HL-60 (cell line): Measurements from ENCODE around the gene ASPN.

ENCODE experiments used
- DNase-seq, 2 experiments: peaks; one replicate each; pipeline ENCODE4 v3.0.0-alpha.2; 2010 to 2020; ENCODE audit warnings: low read depth in 1 of 2, low spot score in 1 of 2
- H3K27ac ChIP-seq: fragments of 250-450 bp; sonication (Bioruptor Pico); replicated peaks from 2 replicates; pipeline ENCODE4 v1.5.1; 2020; ENCODE audit warnings: mild to moderate bottlenecking, moderate library complexity
- H3K27me3 ChIP-seq: fragments of 250-450 bp; sonication (Bioruptor Pico); 2 replicates; pipeline ENCODE4 v1.5.1; 2021; ENCODE audit warnings: mild to moderate bottlenecking, moderate library complexity; ENCODE audit not compliant: insufficient read depth, poor library complexity, severe bottlenecking
- H3K4me3 ChIP-seq: replicated peaks from 2 replicates; pipeline ENCODE4 v1.5.1; 2011; ENCODE audit warnings: mild to moderate bottlenecking, control low read depth, low read length; ENCODE audit not compliant: insufficient read depth
- GABPA ChIP-seq: IDR thresholded peaks from 2 replicates; pipeline ENCODE4 v1.6.1; 2012; ENCODE audit warnings: low read depth
- POLR2AphosphoS5 ChIP-seq: IDR thresholded peaks from 2 replicates; pipeline ENCODE4 v1.6.1; 2012; ENCODE audit warnings: low read depth
- SPI1 ChIP-seq: IDR thresholded peaks from 2 replicates; pipeline ENCODE4 v1.6.1; 2012; ENCODE audit warnings: low read depth, mild to moderate bottlenecking, borderline replicate concordance
- TF ChIP-seq, protein P1 (sequence below): IDR thresholded peaks from 2 replicates; pipeline ENCODE4 v1.6.1; 2012; ENCODE audit warnings: low read depth; ENCODE audit not compliant: insufficient replicate concordance
- TF ChIP-seq, protein P2 (sequence below): IDR thresholded peaks from one replicate; pipeline ENCODE4 v1.5.1; 2011; ENCODE audit warnings: low read length, control low read depth, inconsistent platforms; ENCODE audit not compliant: insufficient read depth

ASPN gene

DNA sequence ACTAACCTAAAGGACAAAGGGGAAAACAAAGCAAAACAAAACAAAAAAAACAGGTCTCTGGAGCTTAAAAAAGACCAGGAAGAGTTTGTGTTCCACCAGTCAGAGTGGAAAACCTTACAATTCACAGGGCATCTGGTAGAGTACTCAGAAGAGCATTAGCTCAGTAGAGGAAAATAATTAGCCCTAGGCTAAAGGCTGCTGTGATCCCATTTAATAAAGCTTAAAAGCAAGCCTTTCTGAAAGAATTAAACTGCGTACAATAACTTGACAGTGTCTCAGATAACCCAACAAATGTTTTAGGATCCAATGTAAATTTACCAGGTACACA lies 46.2 kb upstream of the ASPN start:
- DNase-seq, result no peak
- H3K4me3 ChIP-seq, result no peak overlapping the region
- no peak for TF ChIP-seq SPI1
- TF ChIP-seq, protein P1, sequence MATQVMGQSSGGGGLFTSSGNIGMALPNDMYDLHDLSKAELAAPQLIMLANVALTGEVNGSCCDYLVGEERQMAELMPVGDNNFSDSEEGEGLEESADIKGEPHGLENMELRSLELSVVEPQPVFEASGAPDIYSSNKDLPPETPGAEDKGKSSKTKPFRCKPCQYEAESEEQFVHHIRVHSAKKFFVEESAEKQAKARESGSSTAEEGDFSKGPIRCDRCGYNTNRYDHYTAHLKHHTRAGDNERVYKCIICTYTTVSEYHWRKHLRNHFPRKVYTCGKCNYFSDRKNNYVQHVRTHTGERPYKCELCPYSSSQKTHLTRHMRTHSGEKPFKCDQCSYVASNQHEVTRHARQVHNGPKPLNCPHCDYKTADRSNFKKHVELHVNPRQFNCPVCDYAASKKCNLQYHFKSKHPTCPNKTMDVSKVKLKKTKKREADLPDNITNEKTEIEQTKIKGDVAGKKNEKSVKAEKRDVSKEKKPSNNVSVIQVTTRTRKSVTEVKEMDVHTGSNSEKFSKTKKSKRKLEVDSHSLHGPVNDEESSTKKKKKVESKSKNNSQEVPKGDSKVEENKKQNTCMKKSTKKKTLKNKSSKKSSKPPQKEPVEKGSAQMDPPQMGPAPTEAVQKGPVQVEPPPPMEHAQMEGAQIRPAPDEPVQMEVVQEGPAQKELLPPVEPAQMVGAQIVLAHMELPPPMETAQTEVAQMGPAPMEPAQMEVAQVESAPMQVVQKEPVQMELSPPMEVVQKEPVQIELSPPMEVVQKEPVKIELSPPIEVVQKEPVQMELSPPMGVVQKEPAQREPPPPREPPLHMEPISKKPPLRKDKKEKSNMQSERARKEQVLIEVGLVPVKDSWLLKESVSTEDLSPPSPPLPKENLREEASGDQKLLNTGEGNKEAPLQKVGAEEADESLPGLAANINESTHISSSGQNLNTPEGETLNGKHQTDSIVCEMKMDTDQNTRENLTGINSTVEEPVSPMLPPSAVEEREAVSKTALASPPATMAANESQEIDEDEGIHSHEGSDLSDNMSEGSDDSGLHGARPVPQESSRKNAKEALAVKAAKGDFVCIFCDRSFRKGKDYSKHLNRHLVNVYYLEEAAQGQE, result no peak
- TF ChIP-seq GABPA, result no peak
- no peak for TF ChIP-seq POLR2AphosphoS5
- TF ChIP-seq, protein P2, sequence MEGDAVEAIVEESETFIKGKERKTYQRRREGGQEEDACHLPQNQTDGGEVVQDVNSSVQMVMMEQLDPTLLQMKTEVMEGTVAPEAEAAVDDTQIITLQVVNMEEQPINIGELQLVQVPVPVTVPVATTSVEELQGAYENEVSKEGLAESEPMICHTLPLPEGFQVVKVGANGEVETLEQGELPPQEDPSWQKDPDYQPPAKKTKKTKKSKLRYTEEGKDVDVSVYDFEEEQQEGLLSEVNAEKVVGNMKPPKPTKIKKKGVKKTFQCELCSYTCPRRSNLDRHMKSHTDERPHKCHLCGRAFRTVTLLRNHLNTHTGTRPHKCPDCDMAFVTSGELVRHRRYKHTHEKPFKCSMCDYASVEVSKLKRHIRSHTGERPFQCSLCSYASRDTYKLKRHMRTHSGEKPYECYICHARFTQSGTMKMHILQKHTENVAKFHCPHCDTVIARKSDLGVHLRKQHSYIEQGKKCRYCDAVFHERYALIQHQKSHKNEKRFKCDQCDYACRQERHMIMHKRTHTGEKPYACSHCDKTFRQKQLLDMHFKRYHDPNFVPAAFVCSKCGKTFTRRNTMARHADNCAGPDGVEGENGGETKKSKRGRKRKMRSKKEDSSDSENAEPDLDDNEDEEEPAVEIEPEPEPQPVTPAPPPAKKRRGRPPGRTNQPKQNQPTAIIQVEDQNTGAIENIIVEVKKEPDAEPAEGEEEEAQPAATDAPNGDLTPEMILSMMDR, result no peak
- H3K27me3 ChIP-seq, result no peaks in the 10 kb centered on the region
- H3K27ac ChIP-seq, result no peak overlapping the region

DNA sequence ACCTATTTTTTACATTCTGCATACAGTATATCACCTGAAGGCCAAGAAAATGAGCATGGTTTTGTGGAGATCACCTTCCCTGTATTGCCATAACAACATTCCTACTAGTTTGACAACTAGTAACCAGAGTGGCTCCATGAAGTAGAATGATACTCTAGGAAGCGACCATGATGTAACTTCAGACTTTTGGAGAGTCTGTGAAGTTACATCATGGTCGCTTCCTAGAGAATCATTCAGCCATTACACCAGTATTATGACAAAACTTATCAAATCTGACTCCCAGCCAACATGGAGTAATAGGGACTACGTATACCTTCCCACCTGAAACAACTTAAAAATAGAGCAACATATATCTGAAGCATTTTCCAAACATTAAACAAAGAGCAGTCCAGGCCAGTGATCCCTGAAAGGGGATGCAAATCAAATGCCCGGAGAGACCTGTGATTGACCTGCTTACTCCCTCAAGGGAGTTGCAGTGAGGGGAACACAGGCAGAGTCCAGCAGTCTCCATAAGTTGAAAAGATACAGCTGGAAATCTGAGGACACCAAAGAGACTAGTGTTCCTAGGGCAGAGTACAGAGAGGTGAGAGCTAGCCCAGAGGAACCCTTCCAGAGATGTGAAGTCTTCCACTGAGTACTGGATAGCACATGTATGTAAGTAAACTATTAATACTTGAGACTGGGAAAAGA lies 45.7 kb upstream of the ASPN start:
- DNase-seq, result no peak
- TF ChIP-seq, protein P1, result no peak
- TF ChIP-seq SPI1, result no peak
- TF ChIP-seq GABPA, result no peak
- TF ChIP-seq, protein P2, result no peak
- no peak for TF ChIP-seq POLR2AphosphoS5
- no peak overlapping the region for H3K27ac ChIP-seq

DNA sequence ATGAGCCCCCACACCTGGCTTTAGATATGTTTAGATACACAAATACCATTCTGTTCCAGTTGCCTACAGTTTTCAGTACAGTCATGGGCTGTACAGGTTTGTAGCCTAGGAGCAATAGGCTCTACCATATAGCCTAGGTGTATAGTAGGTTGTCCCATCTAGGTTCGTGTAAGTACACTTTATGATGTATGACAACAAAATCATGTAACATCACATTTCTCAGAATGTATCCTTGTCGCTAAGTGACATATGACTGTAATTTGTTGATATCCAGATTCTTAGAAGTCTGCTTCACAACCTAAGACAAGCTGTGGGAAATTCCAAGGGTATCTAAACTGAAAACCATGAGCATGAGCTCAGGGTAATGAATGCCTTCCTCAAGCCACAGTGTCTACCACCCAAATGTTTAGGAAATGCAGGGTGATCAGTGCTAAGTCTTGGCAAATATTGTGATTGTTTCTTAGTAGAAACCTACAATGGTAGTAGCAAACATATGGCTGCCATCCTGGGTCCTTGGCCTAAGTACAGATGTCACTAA lies 45.1 kb upstream of the ASPN start:
- no peak for DNase-seq
- H3K4me3 ChIP-seq, result no peak overlapping the region
- TF ChIP-seq SPI1, result no peak
- TF ChIP-seq POLR2AphosphoS5, result no peak
- TF ChIP-seq, protein P2, result no peak
- TF ChIP-seq, protein P1, result no peak
- no peak for TF ChIP-seq GABPA

More for the DNA sequence above, 45.7 kb upstream of the ASPN start:
- H3K4me3 ChIP-seq, result no peak overlapping the region
- H3K27me3 ChIP-seq, result no peaks in the 10 kb centered on the region

More for the DNA sequence above, 45.1 kb upstream of the ASPN start:
- Histone ChIP-seq H3K27me3 (no peaks in the 10 kb centered on the region), H3K27ac (no peak overlapping the region)
